Jurkat, Clone E6-1 (cell line): ENCODE data around the gene RFXAP.

ENCODE experiments used
- DNase-seq: peaks from one replicate; pipeline ENCODE4 v3.0.0-alpha.2; 2011; ENCODE audit warnings: low read depth, low spot score
- H3K4me3 ChIP-seq: 2 replicates; pipeline ENCODE4 v1.5.1; 2011; ENCODE audit warnings: mild to moderate bottlenecking, low read length, control low read depth, moderate library complexity

Gene RFXAP

DNA sequence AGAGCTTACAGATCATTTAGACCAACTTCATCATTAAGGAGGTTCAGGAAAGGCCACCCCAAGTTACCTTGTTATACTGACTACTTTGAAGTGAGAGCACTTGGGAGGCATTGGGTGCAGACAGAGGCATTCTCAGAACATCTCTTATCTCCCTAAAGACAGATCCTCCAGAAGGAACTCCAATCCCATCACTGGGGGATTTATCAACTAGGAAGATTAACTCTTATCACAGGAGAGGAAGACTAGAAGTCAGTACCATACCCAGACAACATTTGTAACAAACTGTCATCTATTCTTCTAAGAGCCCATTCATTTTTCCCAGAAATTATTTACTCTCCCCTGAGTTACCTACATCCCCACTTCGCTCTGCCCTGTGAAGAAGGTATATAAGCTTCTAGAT, 5.8 kb upstream of the RFXAP start:
- no peak for DNase-seq
- no peak overlapping the region for H3K4me3 ChIP-seq

- no peak for DNase-seq
Measured at GRCh38 chr13:36814465-36814864, 4.6 kb upstream of the RFXAP start.

GRCh38 chr13:36815062-36815461, 4.0 kb upstream of the RFXAP start:
- H3K4me3 ChIP-seq: no peak overlapping the region
- no peak for DNase-seq

More at GRCh38 chr13:36814465-36814864, 4.6 kb upstream of the RFXAP start:
- no peak overlapping the region for H3K4me3 ChIP-seq

DNA sequence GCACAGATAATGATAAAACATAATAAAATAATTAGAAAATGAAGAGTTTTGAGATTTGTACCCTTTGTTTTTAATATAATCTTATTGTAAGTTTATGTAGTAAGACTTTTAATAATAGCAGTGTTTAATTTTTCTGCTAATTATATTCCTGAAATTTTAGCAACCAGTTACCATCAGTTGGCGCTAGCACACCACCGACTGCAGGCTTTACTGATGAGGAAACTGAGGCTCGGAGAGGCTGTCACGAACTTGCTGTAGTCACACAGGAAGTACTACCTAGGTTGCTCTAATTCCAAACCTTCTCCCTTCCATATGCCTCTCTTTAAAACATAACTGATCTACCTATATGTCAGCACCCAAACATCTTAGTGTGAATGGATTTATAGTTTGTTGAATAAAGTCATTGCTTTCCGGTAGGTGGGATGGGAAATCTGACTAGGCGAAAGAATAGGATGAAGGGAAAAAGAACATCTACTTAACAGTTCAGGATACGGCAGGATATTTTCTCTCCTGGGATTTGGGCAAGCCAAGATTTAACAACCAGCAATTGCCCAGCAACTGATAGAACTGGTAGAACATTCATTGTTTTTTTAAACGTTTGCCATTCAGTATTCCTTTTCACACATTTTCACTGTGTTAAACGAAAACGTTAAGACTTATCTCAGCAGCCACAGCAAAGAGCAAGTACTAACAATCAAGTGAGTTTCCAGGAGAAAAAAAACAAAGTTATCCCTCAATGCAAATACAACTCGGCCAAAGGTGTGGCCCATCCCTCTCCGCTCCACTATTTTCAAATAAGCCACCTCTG, 822 bp upstream of the RFXAP start:
- no peak for DNase-seq

GRCh38 chr13:36819739-36820090, 693 bp downstream of the RFXAP start:
- peak overlapping the region; percentile 76 for H3K4me3 ChIP-seq
- peak; percentile 15 for DNase-seq

More for the DNA sequence above, 822 bp upstream of the RFXAP start:
- peak overlapping the region; percentile 76 for H3K4me3 ChIP-seq

GRCh38 chr13:36820222-36820621, 1.2 kb downstream of the RFXAP start:
- no peak for DNase-seq
- peak overlapping the region; percentile 76 for H3K4me3 ChIP-seq

GRCh38 chr13:36822785-36823184, 3.8 kb downstream of the RFXAP start:
- H3K4me3 ChIP-seq: no peak overlapping the region
- DNase-seq: no peak

DNA sequence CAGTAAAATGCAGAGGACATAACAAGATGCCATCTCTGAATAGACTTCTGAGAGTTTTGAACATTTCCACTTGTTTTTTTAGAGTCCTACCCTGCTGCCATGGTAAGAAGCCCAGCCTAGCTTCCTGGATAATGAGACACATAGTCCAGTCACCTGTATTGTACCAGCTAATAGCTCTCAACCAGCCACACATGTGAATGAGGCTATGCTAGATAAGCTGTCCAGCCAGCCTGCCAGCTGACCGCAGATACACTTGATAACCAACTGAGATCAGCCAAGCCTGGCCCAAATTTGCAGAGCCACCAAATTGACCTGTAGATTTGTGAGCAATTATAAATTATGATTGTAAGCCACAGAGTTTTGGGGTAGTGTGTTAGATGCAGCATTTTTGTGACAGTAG, 10.7 kb downstream of the RFXAP start:
- no peak overlapping the region for H3K4me3 ChIP-seq
- DNase-seq: no peak

DNA sequence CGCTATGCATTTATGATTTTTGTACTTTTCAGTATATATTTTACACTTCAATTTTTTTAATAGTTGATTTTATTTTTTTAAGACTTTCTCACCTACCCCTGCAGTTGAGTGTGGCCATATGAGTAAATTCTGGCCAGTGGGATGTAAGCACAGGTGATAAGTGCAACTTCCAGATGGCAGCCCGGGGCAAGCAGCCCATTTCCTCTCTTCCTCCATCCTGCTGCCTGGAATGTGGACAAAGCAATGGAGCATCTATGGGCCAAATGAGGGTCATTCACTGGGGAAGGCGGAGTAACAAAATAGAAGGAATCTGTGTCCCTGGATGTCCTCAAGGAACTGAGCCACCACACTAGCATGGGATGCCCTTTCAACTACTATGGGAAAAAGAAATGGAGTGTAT, 12.3 kb downstream of the RFXAP start:
- H3K4me3 ChIP-seq: no peak overlapping the region
- DNase-seq: no peak

GRCh38 chr13:36834299-36834698, 15.3 kb downstream of the RFXAP start:
- no peak for DNase-seq
- H3K4me3 ChIP-seq: no peak overlapping the region

DNA sequence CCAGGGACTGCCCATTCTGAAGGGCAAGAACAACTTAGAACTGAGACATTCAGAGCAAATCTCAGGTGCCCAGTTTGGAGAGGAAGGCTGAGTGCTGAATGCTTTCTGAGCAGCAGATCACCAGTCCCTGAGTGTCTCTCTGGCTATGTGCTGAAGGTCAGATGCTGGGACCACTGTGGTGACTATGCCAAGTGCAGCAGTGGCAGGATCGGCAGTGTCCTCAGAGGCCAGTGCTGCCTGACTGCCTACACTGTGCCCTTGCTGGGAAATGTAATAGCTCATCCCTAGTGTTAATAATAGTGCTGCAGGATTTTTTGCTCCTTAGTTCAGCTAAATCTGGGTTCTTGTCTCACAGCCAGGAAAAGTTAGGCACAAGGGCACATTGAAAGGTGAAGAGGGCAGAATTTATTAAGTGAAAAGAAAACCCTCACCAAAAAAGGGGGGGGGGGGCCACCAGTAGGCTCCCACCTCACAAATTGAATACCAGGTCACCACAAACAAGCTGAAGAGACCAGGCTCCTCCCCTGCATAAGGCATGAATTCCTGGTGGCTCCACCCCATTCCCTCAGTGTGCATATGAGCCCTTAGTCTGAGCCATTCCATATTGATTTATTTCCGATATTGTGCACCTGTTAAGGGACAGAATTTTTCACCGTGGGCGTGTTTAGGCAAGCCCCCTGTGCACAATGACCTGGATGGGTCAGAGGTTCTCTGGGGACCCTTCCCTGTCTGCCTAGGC, 18.5 kb downstream of the RFXAP start:
- H3K4me3 ChIP-seq: no peak overlapping the region
- no peak for DNase-seq

- DNase-seq: no peak
Measured at GRCh38 chr13:36839281-36839680, 20.3 kb downstream of the RFXAP start.

DNA sequence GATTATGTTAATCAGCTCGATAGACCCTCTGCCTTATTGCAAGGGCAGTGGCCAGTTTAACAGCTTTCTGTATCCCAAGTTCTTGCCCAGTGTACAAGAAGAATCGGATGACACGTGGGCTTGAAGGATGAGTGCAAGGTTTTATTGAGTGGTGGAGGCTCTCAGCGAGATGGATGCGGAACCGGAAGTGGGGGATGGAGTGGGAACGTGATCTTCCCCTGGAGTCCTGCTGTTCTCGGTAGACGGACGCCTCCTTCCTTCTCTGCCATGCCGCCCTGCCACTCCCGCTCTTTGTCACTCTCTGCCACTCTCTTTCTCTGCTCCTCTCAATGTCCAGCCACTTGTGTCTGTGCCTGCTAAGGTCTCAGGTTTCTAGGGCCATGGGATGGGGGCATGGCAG, 21.0 kb downstream of the RFXAP start:
- DNase-seq: no peak
- H3K4me3 ChIP-seq: no peak overlapping the region

More at GRCh38 chr13:36839281-36839680, 20.3 kb downstream of the RFXAP start:
- no peak overlapping the region for H3K4me3 ChIP-seq

DNA sequence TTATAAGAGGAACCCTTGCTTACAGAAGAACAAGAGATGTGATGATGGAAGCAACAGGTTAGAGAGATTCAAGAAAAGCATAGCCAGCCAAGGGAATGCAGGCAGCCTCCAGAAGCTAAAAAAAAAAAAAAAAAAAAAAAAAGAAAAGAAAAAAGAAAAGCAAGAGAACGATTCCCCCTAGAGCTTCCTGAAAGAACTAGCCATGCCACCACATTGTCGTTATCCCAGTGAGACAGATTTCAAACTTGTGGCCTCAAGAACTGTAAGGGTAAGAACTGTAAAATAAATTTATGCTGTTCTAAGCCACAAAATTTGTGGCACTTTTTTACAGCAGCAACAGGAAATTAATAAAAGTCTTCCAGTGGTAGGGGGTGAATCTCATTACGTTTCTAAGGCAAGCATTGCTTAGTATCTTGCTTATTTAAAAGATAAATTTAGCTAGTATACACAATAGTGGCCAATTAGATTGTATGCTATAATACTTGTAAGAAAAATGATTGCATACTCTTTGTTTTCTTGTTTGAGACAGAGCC, 21.8 kb downstream of the RFXAP start:
- DNase-seq: no peak
- H3K4me3 ChIP-seq: no peak overlapping the region

- no peak overlapping the region for H3K4me3 ChIP-seq
- no peak for DNase-seq
Measured at GRCh38 chr13:36841391-36841790, 22.4 kb downstream of the RFXAP start.

- no peak for DNase-seq
- H3K4me3 ChIP-seq: no peak overlapping the region
Measured at GRCh38 chr13:36847606-36848005, 28.6 kb downstream of the RFXAP start.

- DNase-seq: no peak
- no peak overlapping the region for H3K4me3 ChIP-seq
Measured at GRCh38 chr13:36848199-36848982, 29.4 kb downstream of the RFXAP start.

DNA sequence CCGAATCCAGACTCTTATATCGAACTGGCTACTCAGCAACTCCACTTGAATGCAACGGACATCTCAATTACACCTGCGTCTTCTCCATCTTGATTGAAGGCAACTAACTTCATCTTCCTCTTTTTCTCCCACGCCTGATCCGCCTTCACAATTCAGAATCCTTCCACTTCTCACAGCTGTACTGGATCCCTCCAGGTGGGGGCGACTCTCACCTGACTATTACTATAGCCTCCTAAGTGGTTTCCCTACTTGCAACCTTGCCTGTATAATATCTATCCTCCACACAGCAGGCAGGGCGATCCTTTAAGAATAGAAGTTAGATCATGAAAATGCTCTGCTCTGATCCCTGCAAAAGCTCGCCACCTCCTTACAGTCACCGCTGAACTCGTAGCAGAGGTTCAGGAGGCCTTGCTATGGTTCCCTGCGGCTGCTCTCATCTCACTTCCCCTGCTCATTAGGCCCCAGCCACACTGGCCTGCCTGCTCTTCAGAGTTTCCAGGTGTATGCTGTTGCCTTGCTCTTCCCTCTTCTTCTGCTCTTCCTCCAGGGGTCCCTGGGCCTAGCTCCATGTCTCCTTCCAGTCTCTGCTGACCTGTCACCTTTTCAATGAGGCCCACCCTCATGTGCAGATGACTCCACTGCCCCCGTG, 31.9 kb downstream of the RFXAP start:
- DNase-seq: no peak
- no peak overlapping the region for H3K4me3 ChIP-seq

GRCh38 chr13:36857253-36857652, 38.2 kb downstream of the RFXAP start:
- no peak overlapping the region for H3K4me3 ChIP-seq
- DNase-seq: no peak
